K562 (cell line): ENCODE measurements around the gene DTYMK. TPM values are rescaled to one million over a fixed set of nuclear protein-coding genes. Genes with fewer than 3 reads are reported as not detected.

Experiments
- ATF2 ChIP-seq: sonication (generic); formaldehyde crosslinking; IDR thresholded peaks from 2 replicates; pipeline ENCODE4 v1.8.1; 2022; ENCODE audit warnings: missing genetic modification reagents
- CHD1 ChIP-seq: fragments of 200-600 bp; sonication (generic); IDR thresholded peaks from one replicate; pipeline ENCODE4 v1.6.1; 2012; ENCODE audit warnings: mild to moderate bottlenecking, moderate library complexity, low read length, inconsistent platforms
- E2F6 ChIP-seq, 2 experiments: IDR thresholded peaks; 2 replicates each; pipeline ENCODE4 v1.6.1; 2011; ENCODE audit warnings: borderline replicate concordance in 1 of 2, control low read depth in 1 of 2, low read depth in 1 of 2, low read length in 1 of 2, mild to moderate bottlenecking in 1 of 2, mixed read lengths in 1 of 2, moderate library complexity in 1 of 2; ENCODE audit not compliant: insufficient read depth in 1 of 2, insufficient read length in 1 of 2, poor library complexity in 1 of 2, severe bottlenecking in 1 of 2; ENCODE audit errors: extremely low read depth in 1 of 2
- FOXP1 ChIP-seq: sonication (generic); formaldehyde crosslinking; IDR thresholded peaks from 2 replicates; pipeline ENCODE4 v1.8.0; 2022; ENCODE audit warnings: mild to moderate bottlenecking, missing genetic modification reagents
- HNRNPH1 ChIP-seq: fragments of 200-400 bp; formaldehyde crosslinking; optimal IDR thresholded peaks from 2 replicates; pipeline ENCODE3; 2017; ENCODE audit warnings: low read depth, mild to moderate bottlenecking, low read length, moderate library complexity
- HOXB6 ChIP-seq: fragments of 250-450 bp; sonication (Bioruptor Pico); IDR thresholded peaks from 2 replicates; pipeline ENCODE4 v1.5.1; 2022; ENCODE audit warnings: mild to moderate bottlenecking, borderline replicate concordance
- MCM3 ChIP-seq: fragments of 450-650 bp; IDR thresholded peaks from 2 replicates; pipeline ENCODE4 v1.6.1; 2016
- NR3C1 ChIP-seq: sonication (generic); formaldehyde crosslinking; IDR thresholded peaks from 2 replicates; pipeline ENCODE4 v1.8.1; 2022; ENCODE audit warnings: missing genetic modification reagents
- SREBF1 ChIP-seq: fragments of 150-350 bp; IDR thresholded peaks from 2 replicates; pipeline ENCODE4 v1.6.1; 2014; ENCODE audit warnings: antibody characterized with exemption, low read depth, low read length, borderline replicate concordance
- TFAM ChIP-seq: fragments of 250-450 bp; sonication (Bioruptor Pico); conservative IDR thresholded peaks from 2 replicates; pipeline ENCODE4 v1.5.0; 2021; ENCODE audit warnings: mild to moderate bottlenecking, moderate library complexity
- polyA plus RNA-seq, 8 experiments: library from polyadenylated mRNA; depleted of rRNA in 4 of 8; stranded (reverse) in 5 of 8; unstranded in 3 of 8; fragments of >200 nt; fragmentation: Nextera tagmentation in 2 of 8; fragmentation: Illumina TruSeq in 1 of 8; extraction: Ambion mirVana in 2 of 8; extraction: Trizol in 1 of 8; gene quantifications; 2 replicates each; pipeline versions ENCODE4 v1.2.1 to v1.2.3, GENCODE V29; 2011 to 2014; ENCODE audit warnings: inconsistent platforms in 1 of 8, missing spikeins in 1 of 8
- total RNA-seq, 7 experiments: library from RNA; depleted of rRNA in 6 of 7; stranded (reverse); fragments of >200 nt in 6 of 7; fragmentation: Illumina TruSeq in 2 of 7; extraction: Trizol in 2 of 7; gene quantifications; 2 replicates each; pipeline versions ENCODE4 v1.2.1 to v1.2.3, GENCODE V29; 2011 to 2021; ENCODE audit warnings: low replicate concordance in 1 of 7

Gene DTYMK
- total and polyA plus RNA-seq, 9 of the 15 experiments (the other 6 are each of a cell fraction or from before 2014, with no cell fraction given) = 8.2 to 85.0 (median 47.9) TPM

GRCh38 chr2:241736111-241736510 is 49.5 kb upstream of the DTYMK start (continued):
- no peak for TF ChIP-seq E2F6 (IDR thresholded peaks at IDR 0.05; ENCODE audit: borderline replicate concordance in 1 of 2, extremely low read depth in 1 of 2, insufficient read depth in 1 of 2, insufficient read length in 1 of 2, low read depth in 1 of 2, low read length in 1 of 2, poor library complexity in 1 of 2, severe bottlenecking in 1 of 2)
- TF ChIP-seq ATF2 (CRISPR knock-in tag) = no peak
- TF ChIP-seq MCM3 = no peak
- TF ChIP-seq SREBF1 = no peak
- TF ChIP-seq FOXP1 (CRISPR knock-in tag) = no peak
- no peak for TF ChIP-seq NR3C1 (CRISPR knock-in tag)
- TF ChIP-seq CHD1 = no peak
- TF ChIP-seq HOXB6 (CRISPR knock-in tag) = no peak
- no peak for TF ChIP-seq HNRNPH1
- no peak for TF ChIP-seq TFAM (CRISPR knock-in tag)
- TF ChIP-seq, all 486 proteins: peak for 0
